Measurements from ENCODE around the gene GATB.

Gene GATB

DNA sequence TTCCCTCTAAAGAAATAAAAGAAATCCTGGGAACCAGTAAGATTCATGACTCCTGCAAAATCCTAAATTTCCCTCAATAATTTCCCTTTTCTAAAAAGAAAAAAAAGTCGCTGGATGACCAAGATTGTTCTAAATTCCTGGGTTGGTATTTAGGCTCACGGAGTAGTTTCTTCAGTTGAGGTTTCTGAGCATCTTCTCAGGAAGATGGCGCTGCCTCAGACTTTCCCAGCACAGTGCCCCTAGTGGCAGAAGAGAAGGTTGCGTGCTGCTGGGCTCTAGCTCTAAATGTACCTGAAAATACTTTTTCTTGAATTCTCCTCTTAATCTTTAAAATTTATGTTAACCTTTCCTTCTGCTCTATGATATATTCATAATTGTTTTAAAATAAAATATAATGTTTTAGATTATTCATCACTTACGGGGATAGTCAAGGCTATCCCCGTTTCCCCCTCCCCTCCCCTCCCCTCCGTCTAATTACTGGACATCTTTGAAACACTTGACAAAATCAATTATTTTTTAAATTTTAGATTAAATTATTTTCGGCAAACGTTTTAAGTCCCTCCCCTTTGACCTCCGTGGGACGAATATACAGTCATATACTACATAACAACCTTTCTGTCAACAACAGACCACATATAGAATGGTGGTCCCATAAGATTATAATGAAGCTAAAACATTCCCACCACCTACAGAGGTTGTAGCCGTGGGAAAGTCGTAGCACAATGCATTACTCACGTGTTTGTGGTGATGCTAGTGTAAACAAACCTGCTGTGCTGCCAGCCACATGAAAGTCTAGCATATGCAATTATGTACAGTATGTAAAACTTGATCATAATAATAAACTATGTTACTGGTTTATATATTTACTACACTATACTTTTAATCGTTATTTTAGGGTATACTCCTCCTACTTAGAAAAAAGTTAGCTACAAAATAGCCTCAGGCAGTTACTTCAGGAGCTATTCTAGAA lies 41.0 kb upstream of the GATB start:
- TF ChIP-seq, protein P1, sequence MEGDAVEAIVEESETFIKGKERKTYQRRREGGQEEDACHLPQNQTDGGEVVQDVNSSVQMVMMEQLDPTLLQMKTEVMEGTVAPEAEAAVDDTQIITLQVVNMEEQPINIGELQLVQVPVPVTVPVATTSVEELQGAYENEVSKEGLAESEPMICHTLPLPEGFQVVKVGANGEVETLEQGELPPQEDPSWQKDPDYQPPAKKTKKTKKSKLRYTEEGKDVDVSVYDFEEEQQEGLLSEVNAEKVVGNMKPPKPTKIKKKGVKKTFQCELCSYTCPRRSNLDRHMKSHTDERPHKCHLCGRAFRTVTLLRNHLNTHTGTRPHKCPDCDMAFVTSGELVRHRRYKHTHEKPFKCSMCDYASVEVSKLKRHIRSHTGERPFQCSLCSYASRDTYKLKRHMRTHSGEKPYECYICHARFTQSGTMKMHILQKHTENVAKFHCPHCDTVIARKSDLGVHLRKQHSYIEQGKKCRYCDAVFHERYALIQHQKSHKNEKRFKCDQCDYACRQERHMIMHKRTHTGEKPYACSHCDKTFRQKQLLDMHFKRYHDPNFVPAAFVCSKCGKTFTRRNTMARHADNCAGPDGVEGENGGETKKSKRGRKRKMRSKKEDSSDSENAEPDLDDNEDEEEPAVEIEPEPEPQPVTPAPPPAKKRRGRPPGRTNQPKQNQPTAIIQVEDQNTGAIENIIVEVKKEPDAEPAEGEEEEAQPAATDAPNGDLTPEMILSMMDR (IDR thresholded peaks at IDR 0.05): peak; percentile 57
- Histone ChIP-seq H3K4me1 (ENCODE audit: control insufficient read depth in 1 of 2, insufficient read depth in 1 of 2, low read depth in 1 of 2, low read length in 1 of 2) (no peaks in the 10 kb centered on the region), H3K9me3 (no peaks in the 10 kb centered on the region), H3K27ac (no peak overlapping the region), H3K36me3 (no peaks in the 10 kb centered on the region), H3K27me3 (peaks cover 3% of the 10 kb centered on the region), H3K4me3 (ENCODE audit: low read depth in 1 of 2, low read length in 1 of 2) (no peak overlapping the region)

DNA sequence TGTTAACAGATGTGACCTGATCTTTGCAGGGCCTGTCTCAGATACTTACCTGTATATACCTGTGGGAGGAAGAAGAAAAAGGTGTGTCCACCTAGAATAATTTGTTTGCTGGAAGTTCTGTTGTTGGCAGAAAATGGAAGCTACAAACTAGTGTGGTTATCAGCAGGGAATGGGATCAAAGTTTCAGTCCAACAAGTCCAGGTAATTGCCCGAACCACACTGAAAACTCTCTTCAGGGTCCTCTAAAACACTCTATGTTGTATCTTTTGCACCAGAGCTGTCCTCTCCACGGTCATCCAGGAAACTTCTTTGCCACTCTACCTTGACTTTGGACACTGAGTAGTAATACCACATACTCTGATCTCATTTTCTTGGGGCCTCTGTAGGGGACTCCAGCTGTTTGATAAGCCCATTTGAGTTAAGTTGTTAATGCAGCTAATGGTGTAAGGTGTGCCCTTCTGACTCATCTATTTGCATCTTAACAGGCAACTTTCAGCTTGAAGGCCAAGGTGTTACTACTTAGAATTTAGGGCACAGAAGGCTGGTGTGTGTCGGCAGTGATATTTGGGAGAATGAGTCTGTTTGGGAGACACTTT lies 38.7 kb upstream of the GATB start:
- Histone ChIP-seq H3K27ac (no peak overlapping the region), H3K27me3 (peaks cover 16% of the 10 kb centered on the region), H3K9me3 (no peaks in the 10 kb centered on the region), H3K36me3 (no peaks in the 10 kb centered on the region), H3K4me3 (ENCODE audit: low read depth in 1 of 2, low read length in 1 of 2) (no peak overlapping the region), H3K4me1 (ENCODE audit: control insufficient read depth in 1 of 2, insufficient read depth in 1 of 2, low read depth in 1 of 2, low read length in 1 of 2) (no peaks in the 10 kb centered on the region)
- TF ChIP-seq, protein P1 (IDR thresholded peaks at IDR 0.05): no peak

DNA sequence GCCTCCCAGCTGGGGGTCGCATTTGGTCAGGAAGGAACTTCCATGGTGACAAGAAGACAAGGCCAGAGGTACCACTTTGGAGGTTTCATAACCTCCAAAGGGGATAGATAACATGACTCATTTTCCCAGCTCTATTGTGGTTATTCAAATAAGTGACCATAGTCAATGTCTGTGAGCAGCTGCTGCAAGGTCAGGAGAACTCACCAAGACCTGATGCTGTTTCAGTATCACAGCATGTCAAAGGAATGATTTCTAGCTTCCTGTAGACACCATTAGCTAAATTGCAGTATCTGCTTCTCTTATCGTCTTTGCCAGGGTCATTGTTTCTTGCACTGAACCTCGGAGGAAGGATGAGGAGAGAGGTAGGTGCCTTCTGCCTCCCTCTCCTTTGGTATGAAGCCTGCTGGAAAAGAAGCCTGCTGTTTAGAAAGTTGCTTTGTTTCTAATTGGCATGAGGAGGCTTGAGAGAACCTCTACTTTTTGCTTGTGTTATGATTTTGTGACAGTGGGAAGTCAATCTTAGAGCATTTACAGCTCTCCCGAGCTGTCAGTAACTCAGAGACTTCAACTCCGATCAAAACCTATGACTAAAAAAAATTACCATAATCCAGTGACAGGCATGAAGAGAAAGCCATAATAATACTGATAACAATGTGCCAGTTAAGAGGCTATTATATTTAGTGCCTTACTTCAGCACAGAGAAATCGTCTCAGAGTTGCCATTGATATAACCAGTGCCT lies 38.0 kb upstream of the GATB start:
- no peaks in the 10 kb centered on the region for H3K4me1 ChIP-seq (ENCODE audit: control insufficient read depth in 1 of 2, insufficient read depth in 1 of 2, low read depth in 1 of 2, low read length in 1 of 2)
- H3K9me3 ChIP-seq: no peaks in the 10 kb centered on the region
- H3K27me3 ChIP-seq: peaks cover 21% of the 10 kb centered on the region
- H3K27ac ChIP-seq: no peak overlapping the region
- TF ChIP-seq, protein P1 (IDR thresholded peaks at IDR 0.05): no peak
- H3K4me3 ChIP-seq (ENCODE audit: low read depth in 1 of 2, low read length in 1 of 2): no peak overlapping the region
- H3K36me3 ChIP-seq: no peaks in the 10 kb centered on the region

DNA sequence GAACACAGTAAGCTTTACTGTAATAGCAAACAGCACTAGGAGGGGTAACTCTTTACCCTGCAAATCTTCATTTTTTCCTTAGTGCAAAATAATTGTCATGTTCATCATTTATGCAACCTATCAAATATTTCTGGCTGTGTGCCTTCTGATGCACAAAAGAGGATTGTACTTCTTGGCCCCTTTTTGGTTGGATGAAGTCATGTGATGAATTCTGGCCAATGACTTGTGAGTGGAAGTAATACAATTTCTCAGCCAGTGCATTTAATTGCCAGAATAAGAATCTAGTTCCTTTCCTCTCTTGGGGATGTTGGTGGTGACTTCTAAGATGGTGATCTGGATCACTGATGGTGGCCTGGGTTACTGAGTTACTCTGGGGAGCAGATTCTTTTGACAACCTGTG lies 37.0 kb upstream of the GATB start:
- Histone ChIP-seq H3K27me3 (peaks cover 27% of the 10 kb centered on the region), H3K9me3 (no peaks in the 10 kb centered on the region), H3K36me3 (no peaks in the 10 kb centered on the region), H3K4me3 (ENCODE audit: low read depth in 1 of 2, low read length in 1 of 2) (no peak overlapping the region), H3K27ac (no peak overlapping the region), H3K4me1 (ENCODE audit: control insufficient read depth in 1 of 2, insufficient read depth in 1 of 2, low read depth in 1 of 2, low read length in 1 of 2) (no peaks in the 10 kb centered on the region)
- TF ChIP-seq, protein P1 (IDR thresholded peaks at IDR 0.05): no peak

DNA sequence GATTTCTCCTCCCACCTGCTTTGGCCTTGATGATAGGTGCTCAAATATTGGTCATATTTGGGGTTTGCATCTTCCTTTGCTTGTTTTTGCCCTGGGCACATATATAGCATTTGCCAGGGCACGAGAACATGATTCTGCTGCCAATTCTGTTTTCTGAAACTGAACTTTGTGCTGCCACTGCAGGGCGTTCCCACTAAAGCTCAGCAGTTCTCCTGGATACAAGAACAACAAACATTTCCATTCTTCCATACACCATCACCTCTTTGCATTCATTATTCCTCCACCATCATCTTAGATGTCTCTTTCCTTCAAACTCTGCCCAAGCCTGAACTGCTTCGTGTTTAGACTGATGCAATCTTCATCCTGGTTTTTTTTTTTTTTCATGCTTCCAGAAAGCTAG lies 36.3 kb upstream of the GATB start:
- Histone ChIP-seq H3K27ac (no peak overlapping the region), H3K27me3 (peaks cover 33% of the 10 kb centered on the region), H3K36me3 (no peaks in the 10 kb centered on the region), H3K4me3 (ENCODE audit: low read depth in 1 of 2, low read length in 1 of 2) (no peak overlapping the region), H3K9me3 (no peaks in the 10 kb centered on the region), H3K4me1 (ENCODE audit: control insufficient read depth in 1 of 2, insufficient read depth in 1 of 2, low read depth in 1 of 2, low read length in 1 of 2) (no peaks in the 10 kb centered on the region)
- TF ChIP-seq, protein P1 (IDR thresholded peaks at IDR 0.05): no peak

Data from neutrophil (primary cell).